Prostate gland (tissue), 2 donors: Measurements from ENCODE around the gene ZNF182. TPM values are rescaled to one million over a fixed set of nuclear protein-coding genes. Genes with fewer than 3 reads are reported as not detected.
"Not testable (repeated sequence)": the region's sequence is repeated elsewhere in the genome, so short reads cannot be mapped to it uniquely, and the experiment has no call there.

ENCODE experiments used
- DNase-seq: peaks from one replicate; pipeline ENCODE4 v3.0.0-alpha.2; 2019; ENCODE audit warnings: low spot score
- H3K27ac ChIP-seq, 2 donors: fragments of 200-600 bp; sonication (generic); 2 replicates each; pipeline ENCODE4 v1.5.1; 2017 to 2019
- H3K27me3 ChIP-seq: fragments of 200-600 bp; sonication (generic); replicated peaks from 2 replicates; pipeline ENCODE4 v1.5.1; 2019; ENCODE audit not compliant: insufficient read depth
- H3K36me3 ChIP-seq, 2 donors: fragments of 200-600 bp; sonication (generic); 1 replicate in 1 of 2; 2 replicates in 1 of 2; pipeline versions ENCODE4 v1.5.1 to v1.8.1; 2017 to 2019
- H3K4me1 ChIP-seq: fragments of 200-600 bp; sonication (generic); replicated peaks from 2 replicates; pipeline ENCODE4 v1.5.1; 2019
- H3K4me3 ChIP-seq, 2 donors: fragments of 200-600 bp; sonication (generic); 2 replicates each; pipeline ENCODE4 v1.5.1; 2017 to 2019
- H3K9me3 ChIP-seq: fragments of 200-600 bp; sonication (generic); 2 replicates; pipeline ENCODE4 v1.5.1; 2017
- POLR2A ChIP-seq: fragments of 450-650 bp; IDR thresholded peaks from one replicate; pipeline ENCODE4 v1.6.1; 2016; ENCODE audit warnings: antibody characterized with exemption, mild to moderate bottlenecking
- POLR2AphosphoS5 ChIP-seq: sonication (generic); formaldehyde crosslinking; IDR thresholded peaks from one replicate; pipeline ENCODE4 v1.6.1; 2017; ENCODE audit warnings: antibody characterized with exemption
- WGBS: methylation state at CpG from one replicate; pipeline ENCODE4 v1.1.5; 2018; 5-methylcytosine and 5-hydroxymethylcytosine counted together
- intact Hi-C: fragments of 100-400 bp; cut with DNase I; formaldehyde crosslinking; loops from one replicate; pipeline ENCODE4 v1.14.2; 2022
- total RNA-seq, 2 donors: library from RNA; depleted of rRNA; stranded (reverse); fragments of >200 nt; gene quantifications; one replicate each; pipeline ENCODE4 v1.1.0, GENCODE V29; 2016
- TF ChIP-seq, protein P1 (sequence below), 4 experiments: fragments of 200-600 bp in 2 of 4; fragments of 450-650 bp in 2 of 4; sonication (generic) in 2 of 4; IDR thresholded peaks; 1 replicate in 3 of 4; 2 replicates in 1 of 4; pipeline ENCODE4 v1.5.1; 2016 to 2019; ENCODE audit warnings: antibody characterized with exemption in 4 of 4, mild to moderate bottlenecking in 2 of 4, moderate library complexity in 2 of 4

The ZNF182 gene
- total RNA-seq, 2 donors from 2014 or later, result 5.6 to 6.5 TPM

DNA sequence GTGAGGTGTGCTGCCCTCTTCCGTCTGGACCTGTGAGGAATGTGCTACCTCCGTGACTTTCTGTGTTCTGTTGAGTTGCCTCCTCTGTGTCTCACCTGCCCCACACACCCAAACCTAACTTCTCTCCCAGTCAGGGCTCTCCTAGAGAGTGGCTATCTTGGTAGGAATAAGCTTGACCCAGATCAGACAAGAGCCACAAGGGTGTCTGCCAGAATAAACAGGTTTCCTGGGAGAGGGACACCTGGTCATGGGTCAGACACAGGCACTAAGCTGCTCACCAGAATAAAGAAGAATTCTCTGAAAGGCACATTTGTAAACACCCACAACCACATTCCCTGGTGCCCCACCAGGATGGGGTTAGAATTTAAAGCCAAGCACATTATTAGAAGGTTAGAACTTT, 11.1 kb downstream of the ZNF182 start:
- intact Hi-C loops, result no loop called here
- H3K36me3 ChIP-seq, result no peaks in the 10 kb centered on the region
- H3K4me1 ChIP-seq, result no peaks in the 10 kb centered on the region
- no peak overlapping the region for H3K27ac ChIP-seq
- WGBS, result 85% methylated on average over 2 of the region's 2 CpGs
- H3K27me3 ChIP-seq, result no peaks in the 10 kb centered on the region
- TF ChIP-seq POLR2A, result no peak
- no peak for DNase-seq
- no peaks in the 10 kb centered on the region for H3K9me3 ChIP-seq
- H3K4me3 ChIP-seq, result no peak overlapping the region

DNA sequence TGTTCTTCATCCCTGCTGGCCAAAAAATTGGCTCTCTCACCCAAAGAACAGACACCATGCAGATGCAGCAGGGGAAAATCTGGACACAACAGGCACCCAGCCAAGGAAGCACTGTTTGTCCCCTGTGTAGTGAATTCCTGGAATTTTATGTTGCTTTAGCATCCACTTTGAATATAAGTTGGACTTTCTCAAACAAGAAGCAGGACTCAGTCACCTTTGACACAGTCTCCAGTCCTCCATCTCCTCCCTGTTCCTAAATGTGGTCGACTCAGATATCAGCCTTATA, 11.8 kb downstream of the ZNF182 start:
- Histone ChIP-seq H3K36me3 (no peaks in the 10 kb centered on the region), H3K27me3 (no peaks in the 10 kb centered on the region), H3K27ac (no peak overlapping the region), H3K4me1 (no peaks in the 10 kb centered on the region), H3K4me3 (no peak overlapping the region), H3K9me3 (no peaks in the 10 kb centered on the region)
- no peak for TF ChIP-seq POLR2A
- no peak for TF ChIP-seq POLR2AphosphoS5
- TF ChIP-seq, protein P1, sequence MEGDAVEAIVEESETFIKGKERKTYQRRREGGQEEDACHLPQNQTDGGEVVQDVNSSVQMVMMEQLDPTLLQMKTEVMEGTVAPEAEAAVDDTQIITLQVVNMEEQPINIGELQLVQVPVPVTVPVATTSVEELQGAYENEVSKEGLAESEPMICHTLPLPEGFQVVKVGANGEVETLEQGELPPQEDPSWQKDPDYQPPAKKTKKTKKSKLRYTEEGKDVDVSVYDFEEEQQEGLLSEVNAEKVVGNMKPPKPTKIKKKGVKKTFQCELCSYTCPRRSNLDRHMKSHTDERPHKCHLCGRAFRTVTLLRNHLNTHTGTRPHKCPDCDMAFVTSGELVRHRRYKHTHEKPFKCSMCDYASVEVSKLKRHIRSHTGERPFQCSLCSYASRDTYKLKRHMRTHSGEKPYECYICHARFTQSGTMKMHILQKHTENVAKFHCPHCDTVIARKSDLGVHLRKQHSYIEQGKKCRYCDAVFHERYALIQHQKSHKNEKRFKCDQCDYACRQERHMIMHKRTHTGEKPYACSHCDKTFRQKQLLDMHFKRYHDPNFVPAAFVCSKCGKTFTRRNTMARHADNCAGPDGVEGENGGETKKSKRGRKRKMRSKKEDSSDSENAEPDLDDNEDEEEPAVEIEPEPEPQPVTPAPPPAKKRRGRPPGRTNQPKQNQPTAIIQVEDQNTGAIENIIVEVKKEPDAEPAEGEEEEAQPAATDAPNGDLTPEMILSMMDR (IDR thresholded peaks at IDR 0.05), result no peak
- WGBS, result 67% methylated on average over 1 of the region's 1 CpG
- DNase-seq, result no peak
- intact Hi-C loops, result no loop called here

DNA sequence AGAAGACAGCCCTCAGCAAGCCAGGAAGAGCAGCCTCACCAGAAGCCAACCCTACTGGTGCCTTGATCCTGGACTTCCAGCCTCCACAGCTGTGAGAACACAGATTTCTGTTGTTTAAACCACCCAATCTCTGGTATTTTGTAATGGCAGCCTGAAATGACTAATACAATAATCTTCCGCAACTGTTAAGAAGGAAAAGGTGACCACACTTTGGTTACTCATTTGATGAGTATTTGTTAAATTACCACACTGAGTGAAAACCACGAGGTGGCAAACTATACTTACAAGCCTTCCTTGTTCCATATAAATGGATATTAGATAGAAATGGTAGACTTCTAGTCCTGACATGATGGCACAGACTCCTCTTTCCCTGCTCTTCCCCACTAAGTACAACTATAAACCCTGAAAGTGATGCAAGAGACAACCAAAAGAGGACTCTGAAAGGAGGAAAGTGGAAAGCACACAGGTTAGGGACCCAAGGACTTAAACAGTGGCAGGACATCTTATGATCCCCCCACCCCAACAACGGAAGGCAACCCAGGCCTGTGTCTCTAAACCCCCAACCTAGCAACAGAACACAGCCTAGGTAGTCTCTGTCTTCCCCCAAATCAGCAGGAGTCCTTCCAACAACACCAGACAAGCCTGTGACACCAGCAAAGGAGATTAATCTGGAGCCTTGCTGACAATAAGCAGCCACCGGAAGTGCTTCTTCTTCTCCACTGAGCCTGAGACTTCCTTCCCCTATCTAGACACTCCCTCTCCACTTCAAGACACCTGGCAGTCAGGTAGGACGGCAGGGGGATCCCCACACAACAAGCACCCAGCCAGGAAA, 12.3 kb downstream of the ZNF182 start:
- intact Hi-C loops, result no loop called here
- Histone ChIP-seq H3K27ac (no peak overlapping the region), H3K27me3 (no peaks in the 10 kb centered on the region), H3K36me3 (no peaks in the 10 kb centered on the region), H3K4me1 (no peaks in the 10 kb centered on the region), H3K4me3 (no peak overlapping the region), H3K9me3 (no peaks in the 10 kb centered on the region)
- TF ChIP-seq POLR2A (no peak), POLR2AphosphoS5 (no peak)
- TF ChIP-seq, protein P1 (IDR thresholded peaks at IDR 0.05), result no peak
- DNase-seq, result no peak
- WGBS, result 100% methylated on average over 4 of the region's 5 CpGs

DNA sequence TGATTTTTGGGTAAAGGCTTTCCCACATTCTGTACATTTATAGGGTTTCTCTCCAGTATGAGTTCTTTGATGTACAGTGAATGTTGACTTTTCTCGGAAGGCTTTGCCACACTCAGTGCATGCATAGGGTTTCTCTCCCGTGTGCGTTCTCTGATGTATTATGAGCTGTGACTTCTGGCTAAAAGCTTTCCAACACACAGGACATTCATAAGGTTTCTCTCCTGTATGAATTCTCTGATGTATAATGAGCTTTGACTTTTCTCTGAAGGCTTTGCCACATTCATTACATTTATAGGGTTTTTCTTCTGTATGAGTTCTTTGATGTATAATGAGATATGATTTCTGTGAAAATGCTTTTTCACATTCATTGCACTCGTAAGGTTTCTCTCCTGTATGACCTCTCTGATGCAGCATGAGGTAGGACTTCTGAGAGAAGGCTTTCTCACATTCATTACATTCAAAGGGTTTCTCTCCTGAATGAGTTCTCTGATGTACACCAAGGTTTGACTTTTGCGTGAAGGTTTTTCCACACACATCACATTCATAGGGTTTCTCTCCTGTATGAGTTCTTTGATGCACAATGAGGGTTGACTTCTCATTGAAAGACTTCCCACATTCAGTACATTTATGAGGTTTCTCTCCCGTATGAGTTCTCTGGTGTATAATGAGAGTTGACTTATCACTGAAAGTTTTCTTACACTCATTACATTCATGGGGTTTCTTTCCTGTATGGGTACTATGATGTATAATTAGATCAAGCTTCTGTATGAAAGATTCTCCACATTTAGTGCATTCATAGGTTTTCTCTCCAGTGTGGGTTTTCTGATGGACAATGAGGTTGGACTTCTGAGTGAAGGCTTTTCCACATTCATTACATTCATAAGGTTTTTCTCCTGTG, 27.3 kb downstream of the ZNF182 start:
- Histone ChIP-seq H3K27ac (no peak overlapping the region), H3K4me3 (no peak overlapping the region), H3K9me3 (no peaks in the 10 kb centered on the region), H3K27me3 (no peaks in the 10 kb centered on the region), H3K36me3 (no peaks in the 10 kb centered on the region), H3K4me1 (no peaks in the 10 kb centered on the region)
- intact Hi-C loops, result no loop called here
- 92% methylated on average over 6 of the region's 6 CpGs for WGBS
- TF ChIP-seq POLR2A (no peak), POLR2AphosphoS5 (no peak)
- no peak for DNase-seq

DNA sequence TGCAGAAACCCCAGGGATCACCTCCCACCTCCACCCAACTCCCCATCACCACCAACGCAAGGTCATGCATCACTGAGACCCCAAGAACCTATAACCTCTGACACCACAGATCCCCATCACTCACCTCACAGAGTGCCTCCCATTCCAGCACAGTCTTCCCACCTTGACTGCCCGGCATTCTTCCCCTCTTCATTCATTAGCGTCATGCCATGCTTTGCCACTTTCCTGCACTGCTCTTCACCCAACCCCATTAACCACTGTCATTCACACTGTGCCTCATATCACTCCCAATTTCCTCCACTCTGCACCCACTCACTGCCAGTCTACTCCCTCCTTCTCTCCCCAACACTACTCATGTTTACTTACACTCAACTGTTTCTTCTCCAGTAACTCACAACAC, 30.6 kb downstream of the ZNF182 start:
- 97% methylated on average over 3 of the region's 3 CpGs for WGBS
- Histone ChIP-seq H3K9me3 (no peaks in the 10 kb centered on the region), H3K4me3 (no peak overlapping the region), H3K4me1 (no peaks in the 10 kb centered on the region), H3K27ac (no peak overlapping the region), H3K36me3 (no peaks in the 10 kb centered on the region), H3K27me3 (no peaks in the 10 kb centered on the region)
- intact Hi-C loops, result no loop called here
- TF ChIP-seq POLR2A (no peak), POLR2AphosphoS5 (no peak)
- TF ChIP-seq, protein P1 (IDR thresholded peaks at IDR 0.05), result no peak
- DNase-seq, result no peak

DNA sequence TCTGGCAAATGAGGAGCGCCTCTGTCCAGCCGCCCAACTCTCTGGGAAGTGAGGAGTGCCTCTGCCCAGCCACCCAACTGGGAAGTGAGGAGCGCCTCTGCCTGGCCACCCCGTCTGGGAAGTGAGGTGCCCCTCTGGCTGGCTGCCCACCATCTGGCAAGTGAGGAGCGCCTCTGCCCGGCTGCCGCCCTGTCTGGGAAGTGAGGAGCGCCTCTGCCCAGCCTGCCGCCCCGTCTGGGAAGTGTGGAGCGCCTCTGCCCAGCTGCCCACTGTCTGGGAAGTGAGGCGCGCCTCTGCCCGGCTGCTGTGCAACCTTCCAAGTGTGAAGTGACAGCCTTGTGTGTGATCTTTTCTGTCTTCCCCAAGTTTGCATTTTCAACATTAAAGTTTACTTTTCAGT, 38.3 kb downstream of the ZNF182 start:
- H3K9me3 ChIP-seq, intact Hi-C loops: not testable (repeated sequence)
- WGBS, result 100% methylated on average over 6 of the region's 14 CpGs

DNA sequence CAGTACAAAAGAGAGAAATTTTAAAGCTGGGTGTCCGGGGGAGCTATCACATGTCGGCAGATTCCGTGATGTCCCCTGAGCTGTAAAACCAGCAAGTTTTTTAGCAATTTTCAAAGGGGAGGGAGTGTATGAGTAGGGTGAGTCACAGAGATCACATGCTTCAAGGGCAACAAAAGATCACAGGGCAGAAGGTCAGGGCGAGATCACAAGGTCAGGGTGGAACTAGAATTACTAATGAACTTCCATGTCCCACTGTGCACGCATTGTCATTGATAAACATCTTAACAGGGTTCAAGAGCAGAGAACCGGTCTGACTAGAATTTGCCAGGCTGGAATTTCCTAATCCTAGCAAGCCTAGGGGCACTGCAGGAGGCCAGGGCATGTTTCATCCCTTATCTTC, 42.0 kb downstream of the ZNF182 start:
- H3K9me3 ChIP-seq, H3K27ac ChIP-seq, H3K27me3 ChIP-seq, H3K36me3 ChIP-seq, H3K4me3 ChIP-seq, intact Hi-C loops, H3K4me1 ChIP-seq, DNase-seq: not testable (repeated sequence)
- 59% methylated on average over 6 of the region's 6 CpGs for WGBS

More for the DNA sequence above, 38.3 kb downstream of the ZNF182 start:
- not testable (repeated sequence) for H3K4me1 ChIP-seq, H3K4me3 ChIP-seq, H3K27me3 ChIP-seq, DNase-seq, H3K27ac ChIP-seq, H3K36me3 ChIP-seq
